Activated CD4-positive, alpha-beta T cell treated with anti-CD3 and anti-CD28 coated beads, Interleukin-2, amount 50 U/mL, for 24 hours (primary cell): ENCODE data around the gene AKT1S1.
"Not testable (repeated sequence)": the region's sequence is repeated elsewhere in the genome, so short reads cannot be mapped to it uniquely, and the experiment has no call there.

Experiments used
- DNase-seq, 2 donors: peaks; one replicate each; pipeline ENCODE4 v3.0.0-alpha.2; 2020; ENCODE audit warnings: low read depth in 1 of 2, low spot score in 1 of 2

The AKT1S1 gene

GRCh38 chr19:49838885-49839588 is 38.1 kb downstream of the AKT1S1 start:
- no peak for DNase-seq

GRCh38 chr19:49837425-49837824 is 39.7 kb downstream of the AKT1S1 start:
- DNase-seq, result no peak

- no peak for DNase-seq
Measured at GRCh38 chr19:49837009-49837310, 40.2 kb downstream of the AKT1S1 start.

- no peak for DNase-seq
Measured at GRCh38 chr19:49836176-49837008, 40.8 kb downstream of the AKT1S1 start.

- DNase-seq, result no peak
Measured at GRCh38 chr19:49835562-49835961, 41.6 kb downstream of the AKT1S1 start.

GRCh38 chr19:49833599-49833998 is 43.6 kb downstream of the AKT1S1 start:
- no peak for DNase-seq

GRCh38 chr19:49832556-49832955 is 44.6 kb downstream of the AKT1S1 start:
- no peak for DNase-seq

GRCh38 chr19:49831592-49831991 is 45.6 kb downstream of the AKT1S1 start:
- DNase-seq, result no peak

- no peak for DNase-seq
Measured at GRCh38 chr19:49830766-49831165, 46.4 kb downstream of the AKT1S1 start.

- no peak for DNase-seq
Measured at GRCh38 chr19:49829721-49830120, 47.4 kb downstream of the AKT1S1 start.

GRCh38 chr19:49829200-49829599 is 48.0 kb downstream of the AKT1S1 start:
- no peak for DNase-seq

- DNase-seq, result no peak
Measured at GRCh38 chr19:49827034-49827433, 50.1 kb downstream of the AKT1S1 start.

GRCh38 chr19:49824662-49825061 is 52.5 kb downstream of the AKT1S1 start:
- no peak for DNase-seq

GRCh38 chr19:49823472-49823871 is 53.7 kb downstream of the AKT1S1 start:
- no peak for DNase-seq

- DNase-seq, result no peak
Measured at GRCh38 chr19:49820125-49820524, 57.0 kb downstream of the AKT1S1 start.

GRCh38 chr19:49819452-49820115 is 57.6 kb downstream of the AKT1S1 start:
- DNase-seq, result not testable (repeated sequence)
